Thoracic aorta (tissue), 2 donors: ENCODE measurements around the gene PLXNA1. TPM values are rescaled to one million over a fixed set of nuclear protein-coding genes. Genes with fewer than 3 reads are reported as not detected.

Experiments
- ATAC-seq: fragments of 150-250 bp; one replicate; pipeline ENCODE4 v1.8.0; 2017; ENCODE audit warnings: low read depth; ENCODE audit not compliant: insufficient number of reproducible peaks, low FRiP score
- DNase-seq: peaks from one replicate; pipeline ENCODE4 v3.0.0-alpha.2; 2020; ENCODE audit warnings: low spot score
- H3K27ac ChIP-seq, 2 donors: fragments of 200-600 bp; sonication (generic); 1 replicate in 1 of 2; 2 replicates in 1 of 2; pipeline ENCODE4 v1.5.1; 2016; ENCODE audit warnings: mild to moderate bottlenecking in 2 of 2, moderate library complexity in 2 of 2
- H3K27me3 ChIP-seq: fragments of 200-600 bp; sonication (generic); replicated peaks from 2 replicates; pipeline ENCODE4 v1.6.0; 2016; ENCODE audit warnings: mild to moderate bottlenecking; ENCODE audit not compliant: insufficient read depth
- H3K36me3 ChIP-seq: fragments of 200-600 bp; sonication (generic); one replicate; pipeline ENCODE4 v1.5.1; 2016
- H3K4me1 ChIP-seq, 2 donors: fragments of 200-600 bp; sonication (generic); 1 replicate in 1 of 2; 2 replicates in 1 of 2; pipeline versions ENCODE4 v1.5.1 to v1.6.0; 2016; ENCODE audit warnings: low read depth in 2 of 2, mild to moderate bottlenecking in 1 of 2; ENCODE audit not compliant: control insufficient read depth in 1 of 2
- H3K4me3 ChIP-seq: fragments of 200-600 bp; sonication (generic); 2 replicates; pipeline ENCODE4 v1.5.1; 2016; ENCODE audit warnings: mild to moderate bottlenecking
- H3K9me3 ChIP-seq: fragments of 200-600 bp; sonication (generic); 2 replicates; pipeline ENCODE4 v1.5.1; 2016
- CTCF ChIP-seq: fragments of 200-600 bp; sonication (generic); IDR thresholded peaks from one replicate; pipeline ENCODE4 v1.5.1; 2019; ENCODE audit warnings: antibody characterized with exemption
- total RNA-seq, 2 donors: library from RNA; depleted of rRNA; stranded (reverse); fragments of >200 nt; gene quantifications; one replicate each; pipeline versions ENCODE4 v1.1.0 to v1.2.3, GENCODE V29; 2016

Gene PLXNA1
- total RNA-seq, 2 donors from 2014 or later, result 70.1 to 102 TPM

- no peak for DNase-seq
- ATAC-seq, result no peak
- H3K36me3 ChIP-seq, result peaks cover 15% of the 10 kb centered on the region
- TF ChIP-seq CTCF, result no peak
- no peaks in the 10 kb centered on the region for H3K9me3 ChIP-seq
- H3K27me3 ChIP-seq, result no peaks in the 10 kb centered on the region
- H3K27ac ChIP-seq, result peak overlapping the region; percentile 49 to 76
- peaks cover 30 to 63% of the 10 kb centered on the region in 2 donors for H3K4me1 ChIP-seq
- peak overlapping the region; percentile 97 for H3K4me3 ChIP-seq
These were observed 2.4 kb downstream of the PLXNA1 start for GRCh38 chr3:126985132-126985985.

- Histone ChIP-seq H3K27ac (peak overlapping the region; percentile 16 to 76), H3K36me3 (peaks cover 20% of the 10 kb centered on the region), H3K27me3 (no peaks in the 10 kb centered on the region), H3K4me1 (peaks cover 30 to 70% of the 10 kb centered on the region in 2 donors), H3K9me3 (no peaks in the 10 kb centered on the region), H3K4me3 (peak overlapping the region; percentile 97)
- no peak for TF ChIP-seq CTCF
- DNase-seq (no peak), ATAC-seq (no peak)
These were observed 3.1 kb downstream of the PLXNA1 start for GRCh38 chr3:126986001-126986400.

- Histone ChIP-seq H3K36me3 (peaks cover 29% of the 10 kb centered on the region), H3K4me3 (no peak overlapping the region), H3K27me3 (no peaks in the 10 kb centered on the region), H3K27ac (peak overlapping the region in 1 of 2 donors; percentile 7), H3K4me1 (peaks cover 32 to 73% of the 10 kb centered on the region in 2 donors), H3K9me3 (no peaks in the 10 kb centered on the region)
- DNase-seq (no peak), ATAC-seq (no peak)
- no peak for TF ChIP-seq CTCF
These were observed 4.2 kb downstream of the PLXNA1 start for GRCh38 chr3:126987129-126987528.

- ATAC-seq (no peak), DNase-seq (no peak)
- no peak for TF ChIP-seq CTCF
- H3K27me3 ChIP-seq, result no peaks in the 10 kb centered on the region
- H3K4me1 ChIP-seq, result peaks cover 31 to 72% of the 10 kb centered on the region in 2 donors
- no peak overlapping the region for H3K4me3 ChIP-seq
- H3K9me3 ChIP-seq, result no peaks in the 10 kb centered on the region
- peaks cover 29% of the 10 kb centered on the region for H3K36me3 ChIP-seq
- H3K27ac ChIP-seq, result peak overlapping the region in 1 of 2 donors; percentile 7
These were observed 4.7 kb downstream of the PLXNA1 start for GRCh38 chr3:126987596-126987995.

GRCh38 chr3:126988451-126989021 is 5.6 kb downstream of the PLXNA1 start:
- ATAC-seq (no peak), DNase-seq (no peak)
- Histone ChIP-seq H3K4me3 (no peak overlapping the region), H3K27ac (no peak overlapping the region), H3K27me3 (no peaks in the 10 kb centered on the region), H3K9me3 (no peaks in the 10 kb centered on the region), H3K4me1 (peaks cover 35 to 80% of the 10 kb centered on the region in 2 donors), H3K36me3 (peaks cover 29% of the 10 kb centered on the region)
- TF ChIP-seq CTCF, result no peak
